NCI-H1092 (cell line): Measurements from ENCODE around the gene RNF213.
"Not testable (repeated sequence)": the region's sequence is repeated elsewhere in the genome, so short reads cannot be mapped to it uniquely, and the experiment has no call there.

Experiments
- DNase-seq: peaks from one replicate; lab custom pipeline; 2025; lab: John Stamatoyannopoulos, UW

RNF213 gene

GRCh38 chr17:80295146-80295545 lies 34.5 kb downstream of the RNF213 start:
- DNase-seq, result no peak

- DNase-seq, result no peak
Observed at GRCh38 chr17:80295559-80295958, 34.9 kb downstream of the RNF213 start.

GRCh38 chr17:80296221-80296620 lies 35.6 kb downstream of the RNF213 start:
- no peak for DNase-seq

- no peak for DNase-seq
Observed at GRCh38 chr17:80297996-80298560, 37.4 kb downstream of the RNF213 start.

GRCh38 chr17:80299350-80300100 lies 38.9 kb downstream of the RNF213 start:
- not testable (repeated sequence) for DNase-seq

- not testable (repeated sequence) for DNase-seq
Observed at GRCh38 chr17:80300756-80301155, 40.1 kb downstream of the RNF213 start.

- no peak for DNase-seq
Observed at GRCh38 chr17:80303824-80304223, 43.2 kb downstream of the RNF213 start.

GRCh38 chr17:80307994-80308691 lies 47.5 kb downstream of the RNF213 start:
- no peak for DNase-seq

- no peak for DNase-seq
Observed at GRCh38 chr17:80308692-80309517, 48.3 kb downstream of the RNF213 start.

GRCh38 chr17:80311216-80311827 lies 50.7 kb downstream of the RNF213 start:
- DNase-seq, result no peak

- no peak for DNase-seq
Observed at GRCh38 chr17:80312621-80313135, 52.0 kb downstream of the RNF213 start.

GRCh38 chr17:80313160-80313829 lies 52.6 kb downstream of the RNF213 start:
- DNase-seq, result no peak

GRCh38 chr17:80313946-80314345 lies 53.3 kb downstream of the RNF213 start:
- DNase-seq, result not testable (repeated sequence)

- DNase-seq, result no peak
Observed at GRCh38 chr17:80315517-80316182, 55.0 kb downstream of the RNF213 start.

GRCh38 chr17:80316431-80316830 lies 55.8 kb downstream of the RNF213 start:
- DNase-seq, result no peak

- no peak for DNase-seq
Observed at GRCh38 chr17:80316927-80317705, 56.5 kb downstream of the RNF213 start.

GRCh38 chr17:80317706-80317980 lies 57.0 kb downstream of the RNF213 start:
- no peak for DNase-seq

GRCh38 chr17:80318166-80318565 lies 57.5 kb downstream of the RNF213 start:
- no peak for DNase-seq

- DNase-seq, result no peak
Observed at GRCh38 chr17:80319262-80319998, 58.8 kb downstream of the RNF213 start.
